ENCODE data around the gene NRSN2.

NRSN2 gene

DNA sequence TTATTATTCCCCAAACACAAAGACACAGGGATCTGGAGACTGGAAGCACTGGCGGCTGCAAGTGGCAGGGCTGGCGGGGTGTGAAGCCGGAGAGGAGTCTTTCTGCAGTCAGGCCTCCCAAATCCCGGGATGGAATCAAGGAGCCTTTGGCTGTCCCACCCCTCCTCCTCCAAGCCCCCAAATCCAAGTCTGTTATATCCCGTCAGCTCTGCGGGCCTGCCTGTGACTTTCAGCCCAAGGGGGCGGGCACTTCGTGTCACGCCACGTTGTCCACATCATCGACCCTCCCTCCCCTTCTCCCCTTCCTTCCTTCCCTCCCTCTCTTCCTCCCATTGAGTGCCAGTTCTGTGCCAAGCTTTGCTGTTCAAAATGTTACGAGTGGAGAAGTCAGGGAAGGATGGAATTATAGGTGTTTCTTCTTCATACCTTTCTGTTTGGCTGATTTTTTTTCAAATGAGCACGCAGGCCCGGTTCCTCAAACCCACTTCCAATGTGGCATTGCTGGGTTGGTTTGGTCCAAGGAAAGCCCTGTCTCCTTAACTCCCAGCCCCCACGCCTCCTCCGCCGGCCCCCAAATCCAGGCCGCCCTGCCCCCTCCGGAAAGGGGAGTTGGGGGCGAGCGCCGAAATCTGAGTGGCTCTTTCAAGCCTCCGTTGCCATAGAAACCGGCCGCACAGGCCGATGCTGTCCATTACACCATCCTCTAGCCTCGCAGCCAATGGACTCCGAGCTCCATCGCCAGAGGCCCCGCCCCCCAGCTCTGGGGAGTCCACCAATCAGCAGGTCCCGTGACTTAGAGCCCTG, 36.9 kb upstream of the NRSN2 start:
- TF ChIP-seq ZBTB7A (IDR thresholded peaks at IDR 0.05; ENCODE audit: low read depth) (peak; percentile 83), REST (IDR thresholded peaks at IDR 0.05; ENCODE audit: low read depth) (no peak), EGR1 (IDR thresholded peaks at IDR 0.05) (no peak), TCF12 (IDR thresholded peaks at IDR 0.05; ENCODE audit: low read depth) (peak; percentile 59), MAX (IDR thresholded peaks at IDR 0.05) (no peak), NFIC (IDR thresholded peaks at IDR 0.05) (no peak), USF1 (IDR thresholded peaks at IDR 0.05) (0 out of 2 replicates have a peak, but pooled peaks have one; percentile 40), TAF1 (IDR thresholded peaks at IDR 0.05; ENCODE audit: low read depth) (no peak; the same call in 1 of the 2 replicates)

GRCh38 chr20:310645-311044, 36.3 kb upstream of the NRSN2 start:
- no peak for TF ChIP-seq TAF1 (IDR thresholded peaks at IDR 0.05; ENCODE audit: low read depth)
- peak; percentile 4; the same call in 1 of the 2 replicates for TF ChIP-seq TCF12 (IDR thresholded peaks at IDR 0.05; ENCODE audit: low read depth)

DNA sequence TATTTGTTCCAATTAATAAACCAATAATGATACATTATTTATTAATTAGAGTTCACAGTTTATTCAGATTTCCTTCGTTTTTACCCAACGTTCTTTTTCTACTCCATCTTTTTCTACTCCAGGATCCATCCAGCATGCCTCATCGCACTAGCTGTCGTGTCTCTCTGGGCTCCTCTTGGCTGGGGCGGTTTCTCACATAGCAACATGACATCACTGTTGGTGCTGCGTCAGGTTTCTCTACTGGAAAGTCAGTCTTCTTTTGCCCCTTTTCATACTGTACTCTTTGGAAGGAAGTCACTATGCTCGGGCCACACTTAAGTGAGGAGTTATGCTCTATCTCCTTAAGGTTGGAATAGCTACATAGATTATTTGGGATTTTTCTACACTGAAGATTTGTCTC, 35.3 kb upstream of the NRSN2 start:
- no peak for TF ChIP-seq USF1 (IDR thresholded peaks at IDR 0.05)
- no peak for TF ChIP-seq RAD21 (IDR thresholded peaks at IDR 0.05; ENCODE audit: low read depth)
- no peak for TF ChIP-seq TCF12 (IDR thresholded peaks at IDR 0.05; ENCODE audit: low read depth)
- TF ChIP-seq MAX (IDR thresholded peaks at IDR 0.05) = no peak
- no peak for TF ChIP-seq TAF1 (IDR thresholded peaks at IDR 0.05; ENCODE audit: low read depth)
- TF ChIP-seq REST (IDR thresholded peaks at IDR 0.05; ENCODE audit: low read depth) = no peak
- TF ChIP-seq ZBTB7A (IDR thresholded peaks at IDR 0.05; ENCODE audit: low read depth) = no peak
- no peak for TF ChIP-seq EP300 (IDR thresholded peaks at IDR 0.05; ENCODE audit: borderline replicate concordance)
- TF ChIP-seq NFIC (IDR thresholded peaks at IDR 0.05) = no peak
- no peak for TF ChIP-seq YY1 (IDR thresholded peaks at IDR 0.05; ENCODE audit: low read depth)
- TF ChIP-seq CREB1 (IDR thresholded peaks at IDR 0.05; ENCODE audit: low read depth) = no peak
- TF ChIP-seq EGR1 (IDR thresholded peaks at IDR 0.05) = no peak

GRCh38 chr20:312067-312466, 34.8 kb upstream of the NRSN2 start:
- TF ChIP-seq TEAD4 (IDR thresholded peaks at IDR 0.05) = no peak
- TF ChIP-seq NFIC (IDR thresholded peaks at IDR 0.05) = no peak
- no peak for TF ChIP-seq RAD21 (IDR thresholded peaks at IDR 0.05; ENCODE audit: low read depth)
- no peak for TF ChIP-seq REST (IDR thresholded peaks at IDR 0.05; ENCODE audit: low read depth)
- TF ChIP-seq MAX (IDR thresholded peaks at IDR 0.05) = no peak
- no peak for TF ChIP-seq CEBPB (IDR thresholded peaks at IDR 0.05)
- TF ChIP-seq FOXM1 (IDR thresholded peaks at IDR 0.05; ENCODE audit: borderline replicate concordance, low read depth) = no peak
- TF ChIP-seq USF1 (IDR thresholded peaks at IDR 0.05) = no peak
- no peak for TF ChIP-seq YY1 (IDR thresholded peaks at IDR 0.05; ENCODE audit: low read depth)
- TF ChIP-seq TCF12 (IDR thresholded peaks at IDR 0.05; ENCODE audit: low read depth) = no peak
- TF ChIP-seq CREB1 (IDR thresholded peaks at IDR 0.05; ENCODE audit: low read depth) = no peak
- no peak for TF ChIP-seq EGR1 (IDR thresholded peaks at IDR 0.05)
- no peak for TF ChIP-seq ZBTB7A (IDR thresholded peaks at IDR 0.05; ENCODE audit: low read depth)
- no peak for TF ChIP-seq TAF1 (IDR thresholded peaks at IDR 0.05; ENCODE audit: low read depth)
- no peak for TF ChIP-seq EP300 (IDR thresholded peaks at IDR 0.05; ENCODE audit: borderline replicate concordance)

All from Ishikawa (cell line).